Skeletal muscle satellite cell (primary cell): Measurements from ENCODE around the gene ZBTB25.

ENCODE experiments used
- H3K27me3 ChIP-seq: 2 replicates; pipeline ENCODE4 v1.7.0; 2013; ENCODE audit warnings: low read length; ENCODE audit not compliant: control insufficient read depth, insufficient read depth
- H3K36me3 ChIP-seq: 2 replicates; pipeline ENCODE4 v1.7.0; 2013; ENCODE audit warnings: mild to moderate bottlenecking, control low read depth, low read length; ENCODE audit not compliant: insufficient read depth
- H3K4me1 ChIP-seq: 2 replicates; pipeline ENCODE4 v1.7.0; 2013; ENCODE audit warnings: low read length; ENCODE audit not compliant: control insufficient read depth, insufficient read depth
- H3K4me2 ChIP-seq: 2 replicates; pipeline ENCODE4 v1.7.0; 2013; ENCODE audit warnings: mild to moderate bottlenecking, low read length
- H3K4me3 ChIP-seq: 2 replicates; pipeline ENCODE4 v1.7.0; 2013; ENCODE audit warnings: low read length
- H3K9ac ChIP-seq: 2 replicates; pipeline ENCODE4 v1.7.0; 2013; ENCODE audit warnings: mild to moderate bottlenecking, low read depth, low read length, moderate library complexity
- H3K9me3 ChIP-seq: replicated peaks from 2 replicates; pipeline ENCODE4 v1.7.0; 2013; ENCODE audit warnings: mild to moderate bottlenecking, control low read depth, low read length

The ZBTB25 gene

GRCh38 chr14:64510825-64511671, 7.4 kb upstream of the ZBTB25 start:
- Histone ChIP-seq H3K27me3 (no peaks in the 10 kb centered on the region), H3K9me3 (no peaks in the 10 kb centered on the region), H3K4me1 (peaks cover 41% of the 10 kb centered on the region), H3K9ac (no peak overlapping the region), H3K4me2 (peak overlapping the region; percentile 50), H3K4me3 (no peak overlapping the region), H3K36me3 (no peaks in the 10 kb centered on the region)

- H3K27me3 ChIP-seq = no peaks in the 10 kb centered on the region
- no peak overlapping the region for H3K9ac ChIP-seq
- H3K9me3 ChIP-seq = no peaks in the 10 kb centered on the region
- peaks cover 38% of the 10 kb centered on the region for H3K4me1 ChIP-seq
- H3K4me2 ChIP-seq = no peak overlapping the region
- H3K4me3 ChIP-seq = no peak overlapping the region
- H3K36me3 ChIP-seq = no peaks in the 10 kb centered on the region
These were observed 5.4 kb upstream of the ZBTB25 start for GRCh38 chr14:64509036-64509435.

GRCh38 chr14:64508215-64508776, 4.7 kb upstream of the ZBTB25 start:
- Histone ChIP-seq H3K27me3 (no peaks in the 10 kb centered on the region), H3K36me3 (no peaks in the 10 kb centered on the region), H3K4me2 (peak overlapping the region; percentile 91), H3K9ac (no peak overlapping the region), H3K9me3 (no peaks in the 10 kb centered on the region), H3K4me1 (peaks cover 38% of the 10 kb centered on the region), H3K4me3 (no peak overlapping the region)

GRCh38 chr14:64507376-64508156, 3.9 kb upstream of the ZBTB25 start:
- Histone ChIP-seq H3K36me3 (no peaks in the 10 kb centered on the region), H3K9ac (peak overlapping the region; percentile 56), H3K4me2 (peak overlapping the region; percentile 91), H3K4me3 (peak overlapping the region; percentile 67), H3K9me3 (no peaks in the 10 kb centered on the region), H3K27me3 (no peaks in the 10 kb centered on the region), H3K4me1 (peaks cover 39% of the 10 kb centered on the region)

GRCh38 chr14:64506721-64507120, 3.1 kb upstream of the ZBTB25 start:
- H3K27me3 ChIP-seq = no peaks in the 10 kb centered on the region
- peak overlapping the region; percentile 56 for H3K9ac ChIP-seq
- peak overlapping the region; percentile 91 for H3K4me2 ChIP-seq
- peak overlapping the region; percentile 67 for H3K4me3 ChIP-seq
- no peaks in the 10 kb centered on the region for H3K9me3 ChIP-seq
- H3K36me3 ChIP-seq = no peaks in the 10 kb centered on the region
- H3K4me1 ChIP-seq = peaks cover 47% of the 10 kb centered on the region

- Histone ChIP-seq H3K4me1 (peaks cover 53% of the 10 kb centered on the region), H3K9me3 (no peaks in the 10 kb centered on the region), H3K4me2 (peak overlapping the region; percentile 91), H3K36me3 (no peaks in the 10 kb centered on the region), H3K4me3 (peak overlapping the region; percentile 84), H3K27me3 (no peaks in the 10 kb centered on the region), H3K9ac (peak overlapping the region; percentile 99)
These were observed 1.5 kb upstream of the ZBTB25 start for GRCh38 chr14:64504897-64505794.

- Histone ChIP-seq H3K4me1 (peaks cover 57% of the 10 kb centered on the region), H3K27me3 (no peaks in the 10 kb centered on the region), H3K36me3 (no peaks in the 10 kb centered on the region), H3K4me3 (peak within 1 kb of the TSS; percentile 84), H3K4me2 (peak within 1 kb of the TSS; percentile 91), H3K9ac (peak within 1 kb of the TSS; percentile 99), H3K9me3 (no peaks in the 10 kb centered on the region)
These were observed 765 bp upstream of the ZBTB25 start, which contains the start of gene ZBTB1 for GRCh38 chr14:64504310-64504896. ZBTB1 (plus strand) TSS chr14:64504770; CDS start chr14:64521505, 16,735 bp downstream.

- Histone ChIP-seq H3K4me3 (peak overlapping the region; percentile 84), H3K36me3 (peaks cover 3% of the 10 kb centered on the region), H3K27me3 (no peaks in the 10 kb centered on the region), H3K9me3 (no peaks in the 10 kb centered on the region), H3K4me1 (peaks cover 46% of the 10 kb centered on the region), H3K9ac (peak overlapping the region; percentile 99), H3K4me2 (peak overlapping the region; percentile 91)
These were observed 678 bp downstream of the ZBTB25 start for GRCh38 chr14:64502887-64503433.

GRCh38 chr14:64502456-64502855, 1.2 kb downstream of the ZBTB25 start:
- no peaks in the 10 kb centered on the region for H3K9me3 ChIP-seq
- H3K27me3 ChIP-seq = no peaks in the 10 kb centered on the region
- peak overlapping the region; percentile 84 for H3K4me3 ChIP-seq
- peak overlapping the region; percentile 99 for H3K9ac ChIP-seq
- peaks cover 3% of the 10 kb centered on the region for H3K36me3 ChIP-seq
- H3K4me1 ChIP-seq = peaks cover 41% of the 10 kb centered on the region
- H3K4me2 ChIP-seq = peak overlapping the region; percentile 91

- H3K27me3 ChIP-seq = no peaks in the 10 kb centered on the region
- peak overlapping the region; percentile 99 for H3K9ac ChIP-seq
- peak overlapping the region; percentile 91 for H3K4me2 ChIP-seq
- no peaks in the 10 kb centered on the region for H3K9me3 ChIP-seq
- peaks cover 3% of the 10 kb centered on the region for H3K36me3 ChIP-seq
- H3K4me3 ChIP-seq = peak overlapping the region; percentile 84
- H3K4me1 ChIP-seq = peaks cover 33% of the 10 kb centered on the region
These were observed 2.0 kb downstream of the ZBTB25 start for GRCh38 chr14:64501411-64502171.
